ENCODE data around the gene GRK1.

GRK1 gene

DNA sequence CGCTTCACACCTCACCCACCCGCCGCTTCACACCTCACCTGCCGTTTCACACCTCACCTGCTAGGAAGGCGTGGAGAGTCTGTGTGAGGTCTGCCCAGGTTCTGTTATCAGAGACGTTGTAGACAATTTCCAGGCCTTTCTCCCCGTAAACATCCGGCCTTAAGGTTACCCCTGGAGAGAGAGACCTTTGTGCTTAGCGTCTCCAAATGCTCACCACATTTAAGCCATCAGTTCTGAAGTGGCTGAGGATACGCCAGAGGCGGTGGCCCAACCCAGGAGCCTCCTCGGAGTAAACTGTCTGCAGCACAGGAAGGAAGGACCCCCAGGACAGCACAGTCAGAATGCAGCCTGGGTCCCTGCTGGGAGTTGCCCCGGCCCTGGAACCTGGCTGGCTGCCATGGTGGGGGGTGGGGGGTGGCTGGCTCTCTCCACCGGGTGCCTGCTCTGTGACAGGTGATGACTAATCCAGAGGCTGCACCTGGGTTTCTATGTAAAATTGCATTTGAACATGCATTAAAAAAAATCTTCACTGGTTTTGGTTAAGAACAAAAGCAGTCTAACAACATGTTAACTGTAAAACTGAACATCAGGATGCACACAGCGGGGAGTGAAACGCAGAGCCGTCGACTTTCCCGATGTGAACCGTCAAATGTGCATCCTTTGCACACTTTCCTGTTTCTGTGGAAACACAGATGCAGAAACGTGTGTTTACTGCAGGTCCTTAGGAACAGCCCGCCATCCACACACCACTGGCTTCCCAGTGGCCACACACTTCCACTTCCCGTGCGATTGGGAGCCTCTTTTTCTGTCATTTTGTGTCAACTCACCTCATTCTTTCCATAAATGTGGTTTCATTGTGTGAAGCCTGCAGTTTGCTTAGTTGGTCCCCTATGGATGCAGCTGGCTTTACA, 13.5 kb upstream of the GRK1 start:
- Histone ChIP-seq H3K27me3 (ENCODE audit: control insufficient read depth, insufficient read depth, low read length) (no peaks in the 10 kb centered on the region), H3K4me3 (ENCODE audit: low read length) (no peak overlapping the region), H3K9ac (ENCODE audit: low read length) (no peak overlapping the region), H3K27ac (ENCODE audit: low read length) (no peak overlapping the region), H3K36me3 (ENCODE audit: control insufficient read depth, low read depth, low read length) (no peaks in the 10 kb centered on the region), H3K4me1 (ENCODE audit: control insufficient read depth, low read depth, low read length) (no peaks in the 10 kb centered on the region), H3K9me3 (ENCODE audit: control insufficient read depth, low read depth, low read length) (no peaks in the 10 kb centered on the region)

DNA sequence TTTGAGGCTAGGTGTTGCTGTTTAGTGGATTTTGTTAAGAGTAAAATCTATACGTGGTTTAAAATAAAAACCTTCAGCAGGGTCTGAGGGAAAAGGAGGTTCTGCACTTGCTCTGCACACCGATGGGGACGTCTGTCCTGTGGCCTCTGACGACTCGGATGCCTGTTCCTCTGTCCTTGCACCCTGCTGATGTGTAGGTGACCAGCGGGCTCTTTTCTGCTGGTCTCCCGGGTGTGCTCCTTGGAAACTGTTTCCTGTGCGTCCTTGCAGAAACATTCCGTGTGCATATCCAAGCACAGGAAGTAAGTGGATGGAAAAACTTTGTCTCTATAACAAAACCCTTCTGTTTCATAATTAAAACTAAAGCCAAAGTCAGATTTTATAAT, 12.9 kb upstream of the GRK1 start:
- Histone ChIP-seq H3K4me3 (ENCODE audit: low read length) (no peak overlapping the region), H3K4me1 (ENCODE audit: control insufficient read depth, low read depth, low read length) (no peaks in the 10 kb centered on the region), H3K27ac (ENCODE audit: low read length) (no peak overlapping the region), H3K9me3 (ENCODE audit: control insufficient read depth, low read depth, low read length) (no peaks in the 10 kb centered on the region), H3K36me3 (ENCODE audit: control insufficient read depth, low read depth, low read length) (no peaks in the 10 kb centered on the region), H3K9ac (ENCODE audit: low read length) (no peak overlapping the region), H3K27me3 (ENCODE audit: control insufficient read depth, insufficient read depth, low read length) (no peaks in the 10 kb centered on the region)

DNA sequence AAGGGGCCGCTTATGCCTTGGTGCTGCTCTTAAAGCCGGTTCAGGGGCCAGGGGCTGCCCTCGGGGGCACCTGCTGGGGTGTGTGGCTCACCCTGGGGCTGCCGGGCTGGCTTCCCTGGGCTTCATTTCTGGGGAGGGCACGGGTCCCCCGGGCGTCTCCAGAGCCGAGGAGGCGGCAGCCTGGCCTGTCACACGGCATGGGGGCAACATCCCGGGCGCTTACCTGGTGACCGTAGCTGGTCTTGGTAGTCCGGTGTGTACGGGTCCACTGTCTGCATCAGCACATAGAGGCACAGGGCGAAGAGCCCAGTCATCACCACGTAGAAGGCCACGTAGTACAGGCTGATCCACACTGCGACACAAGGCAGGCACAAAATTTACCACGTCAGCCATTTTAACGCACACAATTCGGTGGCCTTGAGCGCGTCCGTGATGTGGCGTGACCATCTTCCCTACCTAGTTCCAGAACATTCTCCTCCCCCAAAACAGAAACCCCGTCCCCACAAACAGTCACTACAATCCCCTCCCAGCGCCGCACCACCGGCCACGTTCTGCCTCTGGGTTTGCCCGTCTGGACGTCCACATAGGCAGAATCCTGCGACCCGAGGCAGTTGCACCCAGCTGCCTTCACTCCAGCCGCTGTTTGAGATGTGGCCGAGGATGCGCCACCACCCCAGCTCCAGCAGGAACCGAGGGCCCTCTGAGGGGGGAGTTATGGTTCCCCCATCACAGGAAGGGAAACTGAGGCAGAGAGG, 12.3 kb upstream of the GRK1 start:
- Histone ChIP-seq H3K36me3 (ENCODE audit: control insufficient read depth, low read depth, low read length) (no peaks in the 10 kb centered on the region), H3K9me3 (ENCODE audit: control insufficient read depth, low read depth, low read length) (no peaks in the 10 kb centered on the region), H3K27ac (ENCODE audit: low read length) (no peak overlapping the region), H3K27me3 (ENCODE audit: control insufficient read depth, insufficient read depth, low read length) (no peaks in the 10 kb centered on the region), H3K4me1 (ENCODE audit: control insufficient read depth, low read depth, low read length) (no peaks in the 10 kb centered on the region), H3K9ac (ENCODE audit: low read length) (no peak overlapping the region), H3K4me3 (ENCODE audit: low read length) (no peak overlapping the region)

GRCh38 chr13:113655346-113656002, 11.5 kb upstream of the GRK1 start:
- Histone ChIP-seq H3K27me3 (ENCODE audit: control insufficient read depth, insufficient read depth, low read length) (no peaks in the 10 kb centered on the region), H3K36me3 (ENCODE audit: control insufficient read depth, low read depth, low read length) (no peaks in the 10 kb centered on the region), H3K4me3 (ENCODE audit: low read length) (no peak overlapping the region), H3K27ac (ENCODE audit: low read length) (no peak overlapping the region), H3K4me1 (ENCODE audit: control insufficient read depth, low read depth, low read length) (no peaks in the 10 kb centered on the region), H3K9me3 (ENCODE audit: control insufficient read depth, low read depth, low read length) (no peaks in the 10 kb centered on the region), H3K9ac (ENCODE audit: low read length) (no peak overlapping the region)

- no peaks in the 10 kb centered on the region for H3K4me1 ChIP-seq (ENCODE audit: control insufficient read depth, low read depth, low read length)
- H3K9ac ChIP-seq (ENCODE audit: low read length): no peak overlapping the region
- H3K27me3 ChIP-seq (ENCODE audit: control insufficient read depth, insufficient read depth, low read length): no peaks in the 10 kb centered on the region
- H3K27ac ChIP-seq (ENCODE audit: low read length): no peak overlapping the region
- no peak overlapping the region for H3K4me3 ChIP-seq (ENCODE audit: low read length)
- no peaks in the 10 kb centered on the region for H3K36me3 ChIP-seq (ENCODE audit: control insufficient read depth, low read depth, low read length)
- no peaks in the 10 kb centered on the region for H3K9me3 ChIP-seq (ENCODE audit: control insufficient read depth, low read depth, low read length)
Observed at GRCh38 chr13:113656003-113656588, 10.9 kb upstream of the GRK1 start.

GRCh38 chr13:113656831-113657671, 10.0 kb upstream of the GRK1 start:
- no peaks in the 10 kb centered on the region for H3K36me3 ChIP-seq (ENCODE audit: control insufficient read depth, low read depth, low read length)
- H3K4me1 ChIP-seq (ENCODE audit: control insufficient read depth, low read depth, low read length): no peaks in the 10 kb centered on the region
- no peaks in the 10 kb centered on the region for H3K27me3 ChIP-seq (ENCODE audit: control insufficient read depth, insufficient read depth, low read length)
- no peak overlapping the region for H3K27ac ChIP-seq (ENCODE audit: low read length)
- H3K9me3 ChIP-seq (ENCODE audit: control insufficient read depth, low read depth, low read length): no peaks in the 10 kb centered on the region
- no peak overlapping the region for H3K9ac ChIP-seq (ENCODE audit: low read length)
- H3K4me3 ChIP-seq (ENCODE audit: low read length): no peak overlapping the region

- no peak within 1 kb of the TSS for H3K4me3 ChIP-seq (ENCODE audit: low read length)
- no peaks in the 10 kb centered on the region for H3K27me3 ChIP-seq (ENCODE audit: control insufficient read depth, insufficient read depth, low read length)
- no peak within 1 kb of the TSS for H3K9ac ChIP-seq (ENCODE audit: low read length)
- H3K36me3 ChIP-seq (ENCODE audit: control insufficient read depth, low read depth, low read length): no peaks in the 10 kb centered on the region
- H3K9me3 ChIP-seq (ENCODE audit: control insufficient read depth, low read depth, low read length): no peaks in the 10 kb centered on the region
- H3K4me1 ChIP-seq (ENCODE audit: control insufficient read depth, low read depth, low read length): no peaks in the 10 kb centered on the region
- H3K27ac ChIP-seq (ENCODE audit: low read length): no peak within 1 kb of the TSS
Observed at GRCh38 chr13:113657851-113658741, 8.9 kb upstream of the GRK1 start, which contains the start of gene ATP4B. ATP4B (minus strand) TSS chr13:113658198; CDS start chr13:113658144, 54 bp downstream.

- Histone ChIP-seq H3K4me1 (ENCODE audit: control insufficient read depth, low read depth, low read length) (no peaks in the 10 kb centered on the region), H3K9me3 (ENCODE audit: control insufficient read depth, low read depth, low read length) (no peaks in the 10 kb centered on the region), H3K27me3 (ENCODE audit: control insufficient read depth, insufficient read depth, low read length) (no peaks in the 10 kb centered on the region), H3K36me3 (ENCODE audit: control insufficient read depth, low read depth, low read length) (no peaks in the 10 kb centered on the region), H3K27ac (ENCODE audit: low read length) (no peak overlapping the region), H3K9ac (ENCODE audit: low read length) (no peak overlapping the region), H3K4me3 (ENCODE audit: low read length) (no peak overlapping the region)
Observed at GRCh38 chr13:113658836-113659235, 8.2 kb upstream of the GRK1 start.

GRCh38 chr13:113659337-113659736, 7.7 kb upstream of the GRK1 start:
- Histone ChIP-seq H3K9me3 (ENCODE audit: control insufficient read depth, low read depth, low read length) (no peaks in the 10 kb centered on the region), H3K36me3 (ENCODE audit: control insufficient read depth, low read depth, low read length) (no peaks in the 10 kb centered on the region), H3K4me3 (ENCODE audit: low read length) (no peak overlapping the region), H3K27ac (ENCODE audit: low read length) (no peak overlapping the region), H3K4me1 (ENCODE audit: control insufficient read depth, low read depth, low read length) (no peaks in the 10 kb centered on the region), H3K9ac (ENCODE audit: low read length) (no peak overlapping the region), H3K27me3 (ENCODE audit: control insufficient read depth, insufficient read depth, low read length) (no peaks in the 10 kb centered on the region)

GRCh38 chr13:113660066-113660465, 7.0 kb upstream of the GRK1 start:
- no peak overlapping the region for H3K27ac ChIP-seq (ENCODE audit: low read length)
- H3K36me3 ChIP-seq (ENCODE audit: control insufficient read depth, low read depth, low read length): no peaks in the 10 kb centered on the region
- H3K27me3 ChIP-seq (ENCODE audit: control insufficient read depth, insufficient read depth, low read length): no peaks in the 10 kb centered on the region
- no peak overlapping the region for H3K4me3 ChIP-seq (ENCODE audit: low read length)
- H3K4me1 ChIP-seq (ENCODE audit: control insufficient read depth, low read depth, low read length): no peaks in the 10 kb centered on the region
- no peak overlapping the region for H3K9ac ChIP-seq (ENCODE audit: low read length)
- H3K9me3 ChIP-seq (ENCODE audit: control insufficient read depth, low read depth, low read length): no peaks in the 10 kb centered on the region
